AG09309 (cell line): ENCODE results near the gene TSPAN9.

Experiments used
- DNase-seq: peaks from one replicate; pipeline ENCODE4 v3.0.0-alpha.2; 2010; ENCODE audit warnings: low read depth
- H3K4me3 ChIP-seq: 2 replicates; pipeline ENCODE4 v1.5.1; 2011; ENCODE audit warnings: mild to moderate bottlenecking, low read depth, low read length, moderate library complexity; ENCODE audit not compliant: control insufficient read depth
- CTCF ChIP-seq: IDR thresholded peaks from 2 replicates; pipeline ENCODE4 v1.5.1; 2011; ENCODE audit warnings: mild to moderate bottlenecking, low read depth, low read length, inconsistent platforms; ENCODE audit not compliant: insufficient read depth, control insufficient read depth; ENCODE audit errors: missing control alignments

Gene TSPAN9

GRCh38 chr12:3119756-3120601, 42.8 kb downstream of the TSPAN9 start:
- H3K4me3 ChIP-seq: no peak overlapping the region
- DNase-seq: peak; percentile 72
- TF ChIP-seq CTCF: no peak

GRCh38 chr12:3120701-3121100, 43.5 kb downstream of the TSPAN9 start:
- H3K4me3 ChIP-seq: no peak overlapping the region

GRCh38 chr12:3122841-3123678, 45.9 kb downstream of the TSPAN9 start:
- H3K4me3 ChIP-seq: no peak overlapping the region
- peak; percentile 38 for TF ChIP-seq CTCF
- DNase-seq: peak; percentile 43

More at GRCh38 chr12:3120701-3121100, 43.5 kb downstream of the TSPAN9 start:
- no peak for DNase-seq
- no peak for TF ChIP-seq CTCF

- no peak for TF ChIP-seq CTCF
- no peak for DNase-seq
- no peak overlapping the region for H3K4me3 ChIP-seq
Observed at GRCh38 chr12:3123729-3124128, 46.5 kb downstream of the TSPAN9 start.

GRCh38 chr12:3124917-3125316, 47.7 kb downstream of the TSPAN9 start:
- no peak for TF ChIP-seq CTCF
- H3K4me3 ChIP-seq: no peak overlapping the region
- DNase-seq: no peak

GRCh38 chr12:3125674-3126073, 48.5 kb downstream of the TSPAN9 start:
- no peak overlapping the region for H3K4me3 ChIP-seq
- no peak for DNase-seq
- no peak for TF ChIP-seq CTCF
